Choroid plexus epithelial cell (primary cell): ENCODE measurements around the gene JHY.

Source experiments
- DNase-seq: peaks from one replicate; pipeline ENCODE4 v3.0.0-alpha.2; 2010; ENCODE audit warnings: low read depth
- H3K4me3 ChIP-seq: 2 replicates; pipeline ENCODE4 v1.5.1; 2011; ENCODE audit warnings: low read depth, mild to moderate bottlenecking, control low read depth, low read length, moderate library complexity
- TF ChIP-seq, protein P1 (sequence below): conservative IDR thresholded peaks from 2 replicates; pipeline ENCODE4 v1.5.1; 2011; ENCODE audit warnings: low read depth, mild to moderate bottlenecking, control low read depth, inconsistent platforms, low read length, moderate library complexity

The JHY gene

DNA sequence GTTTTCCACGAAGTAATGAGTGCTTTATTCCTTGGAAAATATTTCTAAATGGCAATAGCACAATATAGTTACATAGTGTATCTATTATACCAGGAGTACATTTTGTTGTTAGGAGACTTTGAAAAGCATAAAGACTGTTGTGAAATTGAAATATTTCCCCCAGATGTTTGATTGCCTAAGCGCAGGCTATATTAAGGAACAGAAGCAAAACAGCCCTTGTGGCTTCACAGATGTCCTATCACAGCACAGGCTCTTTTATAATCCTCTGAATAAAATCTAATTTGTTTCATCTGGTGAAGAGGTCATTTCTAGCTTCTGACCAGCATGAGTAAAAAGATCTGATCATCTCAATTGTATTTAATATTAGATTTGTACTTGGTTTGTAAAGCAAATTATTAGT, 50.9 kb downstream of the JHY start:
- no peak for DNase-seq
- TF ChIP-seq, protein P1, sequence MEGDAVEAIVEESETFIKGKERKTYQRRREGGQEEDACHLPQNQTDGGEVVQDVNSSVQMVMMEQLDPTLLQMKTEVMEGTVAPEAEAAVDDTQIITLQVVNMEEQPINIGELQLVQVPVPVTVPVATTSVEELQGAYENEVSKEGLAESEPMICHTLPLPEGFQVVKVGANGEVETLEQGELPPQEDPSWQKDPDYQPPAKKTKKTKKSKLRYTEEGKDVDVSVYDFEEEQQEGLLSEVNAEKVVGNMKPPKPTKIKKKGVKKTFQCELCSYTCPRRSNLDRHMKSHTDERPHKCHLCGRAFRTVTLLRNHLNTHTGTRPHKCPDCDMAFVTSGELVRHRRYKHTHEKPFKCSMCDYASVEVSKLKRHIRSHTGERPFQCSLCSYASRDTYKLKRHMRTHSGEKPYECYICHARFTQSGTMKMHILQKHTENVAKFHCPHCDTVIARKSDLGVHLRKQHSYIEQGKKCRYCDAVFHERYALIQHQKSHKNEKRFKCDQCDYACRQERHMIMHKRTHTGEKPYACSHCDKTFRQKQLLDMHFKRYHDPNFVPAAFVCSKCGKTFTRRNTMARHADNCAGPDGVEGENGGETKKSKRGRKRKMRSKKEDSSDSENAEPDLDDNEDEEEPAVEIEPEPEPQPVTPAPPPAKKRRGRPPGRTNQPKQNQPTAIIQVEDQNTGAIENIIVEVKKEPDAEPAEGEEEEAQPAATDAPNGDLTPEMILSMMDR = no peak
- H3K4me3 ChIP-seq = no peak overlapping the region

DNA sequence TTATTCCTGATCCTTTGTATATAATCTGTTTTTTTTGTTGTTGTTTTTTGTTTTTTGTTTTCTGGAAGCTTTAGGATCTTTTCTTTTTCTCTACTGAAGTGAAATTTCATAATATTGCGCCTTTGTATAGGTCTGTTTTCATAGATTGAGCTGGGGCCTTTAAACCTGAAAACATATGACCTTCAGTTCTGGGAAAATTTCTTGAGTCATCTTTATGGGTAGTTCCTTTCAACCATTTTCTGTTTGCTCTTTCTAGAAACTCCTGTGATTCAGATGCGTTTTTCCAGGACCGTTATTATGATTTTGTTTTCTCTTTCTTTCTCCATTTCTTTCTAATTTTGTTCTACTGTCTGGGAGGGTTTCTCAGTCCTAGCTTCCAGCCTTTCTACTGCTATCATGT, 55.4 kb downstream of the JHY start:
- no peak for DNase-seq
- H3K4me3 ChIP-seq = no peak overlapping the region
- TF ChIP-seq, protein P1 = no peak

DNA sequence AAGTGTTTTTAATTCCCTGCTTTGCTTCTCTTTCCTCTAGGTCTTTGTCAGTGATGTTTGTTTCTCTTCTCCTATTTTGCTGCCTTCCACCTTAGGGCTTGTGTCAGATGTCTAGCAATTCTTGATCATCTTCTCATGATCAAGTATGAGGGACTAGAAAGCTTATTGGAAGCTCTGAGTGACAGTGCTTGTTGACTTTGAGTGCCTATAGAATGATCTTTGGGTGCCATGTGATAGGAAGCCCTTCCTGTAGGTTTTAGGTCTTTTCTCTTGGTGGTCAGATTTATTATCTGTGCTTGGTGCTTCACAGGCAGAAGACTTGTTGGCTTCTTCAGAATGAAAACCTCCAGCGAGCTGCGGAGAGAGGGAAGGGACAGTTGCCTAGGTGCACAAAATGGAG, 56.0 kb downstream of the JHY start:
- H3K4me3 ChIP-seq = no peak overlapping the region
- TF ChIP-seq, protein P1 = no peak
- DNase-seq = no peak

DNA sequence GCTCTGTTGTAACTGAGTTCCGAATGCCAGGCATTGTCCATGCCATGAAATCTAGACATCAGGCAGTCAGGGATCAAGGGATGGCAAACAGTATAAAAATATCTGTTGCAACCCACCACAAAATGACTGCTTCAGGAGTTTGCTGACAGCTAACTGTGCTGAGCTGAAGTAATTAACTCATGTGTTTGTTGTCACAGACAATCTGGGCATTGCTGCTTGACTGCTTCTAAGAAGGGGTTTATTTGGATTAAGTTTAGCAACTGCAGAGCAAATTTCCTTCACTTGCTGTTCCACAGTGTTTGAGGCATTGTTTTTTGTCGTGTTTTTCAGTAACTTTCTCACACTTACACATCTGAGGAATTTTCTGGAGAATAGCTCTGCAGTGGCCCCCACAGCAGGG, 68.7 kb downstream of the JHY start:
- TF ChIP-seq, protein P1 = no peak
- no peak for DNase-seq
- H3K4me3 ChIP-seq = no peak overlapping the region

DNA sequence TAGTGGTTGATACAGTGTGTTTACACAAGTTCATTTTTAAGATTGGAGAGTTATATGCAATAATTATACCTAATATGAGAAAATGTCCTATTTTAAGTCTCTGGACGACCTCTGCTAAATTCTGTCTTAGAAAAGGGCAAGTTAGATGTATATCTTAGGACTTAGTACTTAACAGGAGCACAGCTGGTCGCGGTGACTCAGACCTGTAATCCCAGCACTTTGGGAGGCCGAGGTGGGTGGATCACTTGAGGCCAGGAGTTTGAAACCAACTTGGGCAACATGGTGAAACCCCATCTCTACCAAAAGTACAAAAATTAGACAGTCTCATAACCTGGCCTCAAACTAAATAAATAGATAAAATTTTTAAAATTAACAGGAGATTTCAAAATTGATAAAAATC, 71.9 kb downstream of the JHY start:
- no peak overlapping the region for H3K4me3 ChIP-seq
- no peak for DNase-seq
- TF ChIP-seq, protein P1 = no peak

DNA sequence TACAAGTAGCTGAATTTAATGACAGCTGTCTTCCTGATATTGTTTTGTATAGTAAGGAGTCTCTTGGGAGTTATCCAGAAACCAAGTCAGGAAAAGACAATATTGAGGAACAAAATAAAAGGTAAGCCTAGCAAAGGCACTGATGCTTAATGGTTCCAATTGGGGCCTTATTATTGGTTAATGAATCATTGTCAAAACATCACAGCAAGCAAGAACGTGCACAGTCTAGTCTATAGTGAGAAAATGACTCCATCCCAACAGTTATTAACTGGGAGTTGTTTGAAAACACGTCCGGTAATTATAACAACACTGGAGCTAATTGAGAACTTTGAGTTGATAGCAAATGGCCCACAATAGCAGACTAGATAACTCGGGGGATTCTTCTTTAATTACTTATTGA, 81.4 kb downstream of the JHY start:
- no peak overlapping the region for H3K4me3 ChIP-seq
- TF ChIP-seq, protein P1 = no peak

DNA sequence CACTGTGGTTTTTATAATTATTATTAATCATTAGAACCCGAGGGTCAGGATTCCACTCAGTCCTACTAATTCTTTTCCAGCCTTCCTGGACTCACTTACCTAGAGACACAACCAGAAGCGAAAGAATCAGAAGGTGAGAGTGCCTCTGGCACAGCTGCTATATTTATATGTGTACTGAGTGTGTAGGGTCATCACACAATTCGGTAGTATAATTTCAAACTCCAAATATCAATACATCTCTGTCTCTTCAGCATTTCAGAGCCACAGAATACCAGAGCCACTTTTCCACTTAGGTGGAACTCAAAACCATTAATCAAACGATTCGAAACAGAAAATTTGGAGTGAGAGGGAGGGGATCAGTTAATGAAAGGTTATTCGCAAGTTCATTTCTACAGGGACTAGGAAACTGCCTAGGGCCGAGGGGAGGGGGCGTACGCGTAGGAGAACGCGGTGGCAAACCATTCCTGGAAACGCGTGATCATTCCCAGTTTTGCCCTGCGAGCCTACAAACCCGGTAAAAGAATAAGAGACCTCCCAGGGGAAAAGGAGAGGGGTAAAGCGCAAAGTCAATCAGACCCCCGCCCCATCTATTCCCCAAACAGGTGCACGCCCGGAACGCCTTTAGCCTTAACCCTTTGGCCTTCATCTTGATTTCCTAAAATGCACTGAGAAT, 93.6 kb downstream of the JHY start:
- no peak overlapping the region for H3K4me3 ChIP-seq
- DNase-seq = no peak
- TF ChIP-seq, protein P1 = no peak

More for the DNA sequence above, 81.4 kb downstream of the JHY start:
- no peak for DNase-seq
